SU-DHL-6 (cell line): ENCODE measurements around the gene TDRD1.

Source experiments
- H2AFZ ChIP-seq: fragments of 200-600 bp; sonication (generic); 2 replicates; pipeline ENCODE4 v1.6.1; 2014; ENCODE audit warnings: low read depth, mild to moderate bottlenecking, moderate library complexity, mixed read lengths, antibody characterized with exemption, low read length; ENCODE audit not compliant: severe bottlenecking
- H3F3A ChIP-seq: fragments of 200-600 bp; shearing (Covaris generic); 2 replicates; pipeline ENCODE4 v1.6.0; 2016; ENCODE audit warnings: antibody characterized with exemption, mild to moderate bottlenecking; ENCODE audit not compliant: insufficient read depth
- H3K27ac ChIP-seq: fragments of 200-600 bp; sonication (generic); 2 replicates; pipeline ENCODE4 v1.5.1; 2016; ENCODE audit warnings: low read depth, mild to moderate bottlenecking, low read length, moderate library complexity, mixed read lengths
- H3K27me3 ChIP-seq: fragments of 200-600 bp; sonication (generic), shearing (Covaris generic); 2 replicates; pipeline ENCODE4 v1.6.0; 2014; ENCODE audit warnings: mild to moderate bottlenecking, low read length
- H3K36me3 ChIP-seq: fragments of 200-600 bp; sonication (generic); 2 replicates; pipeline ENCODE4 v1.6.1; 2014; ENCODE audit warnings: mild to moderate bottlenecking, low read length, mixed read lengths
- H3K4me2 ChIP-seq: fragments of 300-600, 200-600 bp; shearing (Covaris generic), sonication (generic); 2 replicates; pipeline ENCODE4 v1.6.0; 2014; ENCODE audit warnings: low read length, low read depth, mild to moderate bottlenecking; ENCODE audit not compliant: poor library complexity, severe bottlenecking
- H3K4me3 ChIP-seq: fragments of 200-600 bp; sonication (generic); 2 replicates; pipeline ENCODE4 v1.5.1; 2014; ENCODE audit warnings: antibody characterized with exemption, low read length, mild to moderate bottlenecking, mixed read lengths; ENCODE audit not compliant: insufficient read depth, poor library complexity, severe bottlenecking
- H3K79me2 ChIP-seq: fragments of 200-600 bp; sonication (generic); 2 replicates; pipeline ENCODE4 v1.6.1; 2014; ENCODE audit warnings: mild to moderate bottlenecking, low read length, moderate library complexity; ENCODE audit not compliant: insufficient read depth
- H3K9ac ChIP-seq: fragments of 200-600 bp; sonication (generic); 2 replicates; pipeline ENCODE4 v1.7.0; 2014; ENCODE audit warnings: mild to moderate bottlenecking, low read length
- H3K9me2 ChIP-seq: fragments of 200-600 bp; sonication (generic); replicated peaks from 2 replicates; pipeline ENCODE4 v1.6.1; 2014; ENCODE audit warnings: low read length; ENCODE audit not compliant: insufficient read depth
- H3K9me3 ChIP-seq: fragments of 200-600 bp; sonication (generic); 2 replicates; pipeline ENCODE4 v1.6.1; 2014; ENCODE audit warnings: low read length, mixed read lengths; ENCODE audit not compliant: insufficient read depth
- H4K20me1 ChIP-seq: fragments of 200-600 bp; sonication (generic); 2 replicates; pipeline ENCODE4 v1.6.1; 2014; ENCODE audit warnings: low read depth, mild to moderate bottlenecking, antibody characterized with exemption, low read length, moderate library complexity, mixed read lengths
- CTCF ChIP-seq: fragments of 200-600 bp; sonication (generic); IDR thresholded peaks from one replicate; pipeline ENCODE4 v1.5.1; 2017; ENCODE audit warnings: antibody characterized with exemption, mild to moderate bottlenecking, low read length, moderate library complexity; ENCODE audit not compliant: insufficient read depth, poor library complexity, severe bottlenecking
- EZH2phosphoT487 ChIP-seq: fragments of 200-600 bp; sonication (generic), shearing (Covaris generic); conservative IDR thresholded peaks from 2 replicates; pipeline ENCODE4 v1.6.1; 2018; ENCODE audit warnings: mild to moderate bottlenecking, antibody characterized with exemption, low read length, moderate library complexity, mixed read lengths

Gene TDRD1

GRCh38 chr10:114256008-114256765 is 77.0 kb downstream of the TDRD1 start:
- no peaks in the 10 kb centered on the region for H3K79me2 ChIP-seq
- TF ChIP-seq EZH2phosphoT487 = no peak
- TF ChIP-seq CTCF = no peak
- H3K36me3 ChIP-seq = no peaks in the 10 kb centered on the region
- H3K4me3 ChIP-seq = no peak overlapping the region
- no peaks in the 10 kb centered on the region for H3K9me2 ChIP-seq
- no peak overlapping the region for H3K27ac ChIP-seq
- no peaks in the 10 kb centered on the region for H3K27me3 ChIP-seq
- no peaks in the 10 kb centered on the region for H3K9me3 ChIP-seq
- no peak overlapping the region for H2AFZ ChIP-seq
- H3F3A ChIP-seq = no peaks in the 10 kb centered on the region
- no peaks in the 10 kb centered on the region for H4K20me1 ChIP-seq
- no peak overlapping the region for H3K4me2 ChIP-seq
- H3K9ac ChIP-seq = no peak overlapping the region

DNA sequence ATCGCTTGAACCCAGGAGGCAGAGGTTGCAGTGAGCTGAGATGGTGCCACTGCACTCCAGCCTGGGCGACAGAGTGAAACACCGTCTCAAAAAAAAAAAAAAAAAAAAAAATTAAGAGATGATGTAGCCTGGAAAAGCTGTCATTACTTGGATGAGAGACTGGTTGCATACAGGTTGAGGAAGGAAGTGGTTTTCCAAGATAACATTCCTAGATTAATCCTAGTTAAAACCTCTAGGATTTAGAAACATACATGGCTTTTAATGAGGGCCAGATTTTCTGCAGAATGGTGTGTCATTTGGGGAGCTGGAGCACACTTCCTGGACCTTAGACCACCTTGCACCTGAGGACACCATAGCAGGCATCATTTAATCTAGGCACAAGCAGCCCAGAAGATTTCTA is 77.7 kb downstream of the TDRD1 start:
- H3K79me2 ChIP-seq = no peaks in the 10 kb centered on the region
- H3K9me3 ChIP-seq = no peaks in the 10 kb centered on the region
- no peaks in the 10 kb centered on the region for H4K20me1 ChIP-seq
- H2AFZ ChIP-seq = no peak overlapping the region
- no peak overlapping the region for H3K27ac ChIP-seq
- no peak overlapping the region for H3K4me3 ChIP-seq
- H3F3A ChIP-seq = no peaks in the 10 kb centered on the region
- H3K4me2 ChIP-seq = no peak overlapping the region
- no peak for TF ChIP-seq EZH2phosphoT487
- TF ChIP-seq CTCF = no peak
- no peaks in the 10 kb centered on the region for H3K9me2 ChIP-seq
- H3K36me3 ChIP-seq = no peaks in the 10 kb centered on the region
- no peaks in the 10 kb centered on the region for H3K27me3 ChIP-seq
- no peak overlapping the region for H3K9ac ChIP-seq

DNA sequence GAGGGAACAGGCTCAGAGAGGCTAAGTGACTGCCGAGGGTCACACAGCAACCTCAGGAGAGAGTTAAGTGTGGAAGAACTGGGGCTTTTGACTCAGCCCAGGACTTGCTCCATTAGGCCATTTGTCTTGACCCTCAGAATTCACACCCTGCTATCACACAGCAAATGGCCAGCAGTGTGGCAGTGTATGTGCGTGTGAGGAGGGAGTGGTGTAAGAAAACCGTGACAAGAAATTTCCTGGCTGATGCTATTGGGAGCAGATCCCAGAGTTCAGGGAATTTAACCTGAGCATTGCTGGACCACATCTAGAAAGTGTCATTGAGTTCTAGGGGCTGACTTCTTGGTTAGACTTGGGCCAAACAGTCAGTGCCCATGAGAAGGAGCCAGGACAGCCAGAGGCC is 78.3 kb downstream of the TDRD1 start:
- Histone ChIP-seq H3K9me3 (no peaks in the 10 kb centered on the region), H3K4me3 (no peak overlapping the region), H2AFZ (no peak overlapping the region), H3K9ac (no peak overlapping the region), H3K9me2 (no peaks in the 10 kb centered on the region), H3F3A (no peaks in the 10 kb centered on the region), H3K27ac (no peak overlapping the region), H3K36me3 (no peaks in the 10 kb centered on the region), H3K4me2 (no peak overlapping the region), H3K79me2 (no peaks in the 10 kb centered on the region), H3K27me3 (no peaks in the 10 kb centered on the region), H4K20me1 (no peaks in the 10 kb centered on the region)
- TF ChIP-seq EZH2phosphoT487 = no peak
- no peak for TF ChIP-seq CTCF
